Karpas-422 (cell line): ENCODE results near the gene CARS2. TPM values are rescaled to one million over a fixed set of nuclear protein-coding genes. Genes with fewer than 3 reads are reported as not detected.

Experiments
- DNase-seq: peaks from one replicate; pipeline ENCODE4 v3.0.0-alpha.2; 2015
- H2AFZ ChIP-seq: fragments of 200-600 bp; sonication (generic); 2 replicates; pipeline ENCODE4 v1.6.1; 2014; ENCODE audit warnings: antibody characterized with exemption, low read length, mixed read lengths
- H3K27ac ChIP-seq: fragments of 200-600 bp; sonication (generic); 2 replicates; pipeline ENCODE4 v1.5.1; 2014; ENCODE audit warnings: mild to moderate bottlenecking, low read length, moderate library complexity
- H3K27me3 ChIP-seq: fragments of 200-600 bp; sonication (generic); 2 replicates; pipeline ENCODE4 v1.6.1; 2014; ENCODE audit warnings: low read length, mixed read lengths
- H3K36me3 ChIP-seq: fragments of 200-600 bp; sonication (generic); 2 replicates; pipeline ENCODE4 v1.6.1; 2014; ENCODE audit warnings: low read length, mixed read lengths; ENCODE audit not compliant: insufficient read depth
- H3K4me1 ChIP-seq: fragments of 200-600 bp; sonication (generic); 2 replicates; pipeline ENCODE4 v1.6.1; 2014; ENCODE audit warnings: mild to moderate bottlenecking, low read length, mixed read lengths
- H3K4me2 ChIP-seq: fragments of 200-600 bp; sonication (generic); 2 replicates; pipeline ENCODE4 v1.6.1; 2014; ENCODE audit warnings: low read length, low read depth, mild to moderate bottlenecking; ENCODE audit not compliant: poor library complexity, severe bottlenecking
- H3K4me3 ChIP-seq: fragments of 200-600 bp; sonication (generic); 2 replicates; pipeline ENCODE4 v1.5.1; 2014; ENCODE audit warnings: mild to moderate bottlenecking, antibody characterized with exemption, low read length, mixed read lengths
- H3K79me2 ChIP-seq: fragments of 200-600 bp; sonication (generic); 2 replicates; pipeline ENCODE4 v1.6.1; 2014; ENCODE audit warnings: mild to moderate bottlenecking, low read length, mixed read lengths
- H3K9ac ChIP-seq: fragments of 200-600 bp; sonication (generic); 2 replicates; pipeline ENCODE4 v1.6.0; 2014; ENCODE audit warnings: low read length
- H3K9me2 ChIP-seq: fragments of 200-600 bp; sonication (generic), shearing (Covaris generic); replicated peaks from 2 replicates; pipeline ENCODE4 v1.6.0; 2014; ENCODE audit warnings: mild to moderate bottlenecking, low read length, moderate library complexity; ENCODE audit not compliant: insufficient read depth
- H3K9me3 ChIP-seq: fragments of 300-700, 200-600 bp; sonication (generic); 2 replicates; pipeline ENCODE4 v1.6.1; 2014; ENCODE audit warnings: low read length, mixed read lengths
- H4K20me1 ChIP-seq: fragments of 200-600 bp; sonication (generic); 2 replicates; pipeline ENCODE4 v1.6.1; 2014; ENCODE audit warnings: mild to moderate bottlenecking, antibody characterized with exemption, low read length, low read depth; ENCODE audit not compliant: insufficient read depth
- total RNA-seq: library from RNA; depleted of rRNA; stranded (reverse); fragments of >200 nt; shearing (Covaris generic); gene quantifications from 2 replicates; pipeline ENCODE4 v1.2.3, GENCODE V29; 2014; ENCODE audit warnings: low replicate concordance

Gene CARS2
- total RNA-seq, 1 experiment from 2014 or later = 48.2 TPM

- Histone ChIP-seq H3K79me2 (no peaks in the 10 kb centered on the region), H3K9ac (no peak overlapping the region), H4K20me1 (no peaks in the 10 kb centered on the region), H3K4me2 (no peak overlapping the region), H3K4me1 (no peaks in the 10 kb centered on the region), H2AFZ (no peak overlapping the region), H3K27me3 (no peaks in the 10 kb centered on the region), H3K36me3 (peaks cover 10% of the 10 kb centered on the region; the same call in 1 of the 2 replicates), H3K27ac (no peak overlapping the region), H3K4me3 (no peak overlapping the region), H3K9me2 (no peaks in the 10 kb centered on the region), H3K9me3 (no peaks in the 10 kb centered on the region)
- no peak for DNase-seq
These were observed 22.0 kb downstream of the CARS2 start for GRCh38 chr13:110683921-110684320.

GRCh38 chr13:110683203-110683883 is 22.6 kb downstream of the CARS2 start:
- H3K4me1 ChIP-seq = no peaks in the 10 kb centered on the region
- peaks cover 10% of the 10 kb centered on the region; the same call in 1 of the 2 replicates for H3K36me3 ChIP-seq
- no peaks in the 10 kb centered on the region for H3K9me3 ChIP-seq
- no peaks in the 10 kb centered on the region for H3K27me3 ChIP-seq
- no peaks in the 10 kb centered on the region for H3K9me2 ChIP-seq
- H4K20me1 ChIP-seq = no peaks in the 10 kb centered on the region
- no peak overlapping the region for H3K9ac ChIP-seq
- H3K27ac ChIP-seq = no peak overlapping the region
- peak; percentile 72 for DNase-seq
- no peak overlapping the region for H2AFZ ChIP-seq
- H3K4me3 ChIP-seq = no peak overlapping the region
- H3K79me2 ChIP-seq = no peaks in the 10 kb centered on the region
- H3K4me2 ChIP-seq = no peak overlapping the region

- Histone ChIP-seq H4K20me1 (no peaks in the 10 kb centered on the region), H3K27ac (no peak overlapping the region), H3K9me3 (no peaks in the 10 kb centered on the region), H3K9me2 (no peaks in the 10 kb centered on the region), H3K9ac (no peak overlapping the region), H3K4me2 (no peak overlapping the region), H3K79me2 (no peaks in the 10 kb centered on the region), H2AFZ (no peak overlapping the region), H3K4me1 (peaks cover 5% of the 10 kb centered on the region), H3K4me3 (no peak overlapping the region), H3K36me3 (peaks cover 10% of the 10 kb centered on the region; the same call in 1 of the 2 replicates), H3K27me3 (no peaks in the 10 kb centered on the region)
- DNase-seq = no peak
These were observed 23.2 kb downstream of the CARS2 start for GRCh38 chr13:110682746-110683145.

GRCh38 chr13:110681868-110682550 is 23.9 kb downstream of the CARS2 start:
- no peak for DNase-seq
- H3K9ac ChIP-seq = no peak overlapping the region

GRCh38 chr13:110680852-110681251 is 25.1 kb downstream of the CARS2 start:
- Histone ChIP-seq H3K27ac (no peak overlapping the region), H4K20me1 (no peaks in the 10 kb centered on the region), H3K9me3 (no peaks in the 10 kb centered on the region), H3K27me3 (no peaks in the 10 kb centered on the region), H3K4me1 (peaks cover 23% of the 10 kb centered on the region), H3K9me2 (no peaks in the 10 kb centered on the region), H3K4me2 (no peak overlapping the region), H3K9ac (no peak overlapping the region), H3K4me3 (no peak overlapping the region), H2AFZ (no peak overlapping the region), H3K79me2 (no peaks in the 10 kb centered on the region), H3K36me3 (peaks cover 10% of the 10 kb centered on the region; the same call in 1 of the 2 replicates)
- DNase-seq = peak; percentile 79

More at GRCh38 chr13:110681868-110682550, 23.9 kb downstream of the CARS2 start:
- peaks cover 11% of the 10 kb centered on the region for H3K4me1 ChIP-seq
- H3K4me2 ChIP-seq = no peak overlapping the region
- H3K27ac ChIP-seq = no peak overlapping the region
- no peaks in the 10 kb centered on the region for H3K9me3 ChIP-seq
- H3K79me2 ChIP-seq = no peaks in the 10 kb centered on the region
- H3K36me3 ChIP-seq = peaks cover 10% of the 10 kb centered on the region; the same call in 1 of the 2 replicates
- H2AFZ ChIP-seq = no peak overlapping the region
- no peaks in the 10 kb centered on the region for H3K27me3 ChIP-seq
- no peaks in the 10 kb centered on the region for H3K9me2 ChIP-seq
- H4K20me1 ChIP-seq = no peaks in the 10 kb centered on the region
- H3K4me3 ChIP-seq = no peak overlapping the region

- no peaks in the 10 kb centered on the region for H4K20me1 ChIP-seq
- H3K79me2 ChIP-seq = peaks cover 4% of the 10 kb centered on the region; the same call in 1 of the 2 replicates
- H3K4me1 ChIP-seq = peaks cover 28% of the 10 kb centered on the region
- no peak for DNase-seq
- peaks cover 8% of the 10 kb centered on the region; the same call in 1 of the 2 replicates for H3K36me3 ChIP-seq
- no peaks in the 10 kb centered on the region for H3K9me3 ChIP-seq
- H2AFZ ChIP-seq = no peak overlapping the region
- no peaks in the 10 kb centered on the region for H3K27me3 ChIP-seq
- H3K4me2 ChIP-seq = no peak overlapping the region
- H3K9ac ChIP-seq = no peak overlapping the region
- H3K27ac ChIP-seq = peak overlapping the region; percentile 98; the same call in 1 of the 2 replicates
- H3K9me2 ChIP-seq = no peaks in the 10 kb centered on the region
- no peak overlapping the region for H3K4me3 ChIP-seq
These were observed 28.0 kb downstream of the CARS2 start for GRCh38 chr13:110677731-110678545.

- peak; percentile 76 for DNase-seq
- H3K4me3 ChIP-seq = peak overlapping the region; percentile 57
- H3K27me3 ChIP-seq = no peaks in the 10 kb centered on the region
- H2AFZ ChIP-seq = no peak overlapping the region
- peak overlapping the region; percentile 98 for H3K27ac ChIP-seq
- peaks cover 28% of the 10 kb centered on the region for H3K4me1 ChIP-seq
- H3K79me2 ChIP-seq = peaks cover 4% of the 10 kb centered on the region; the same call in 1 of the 2 replicates
- no peaks in the 10 kb centered on the region for H3K9me3 ChIP-seq
- peak overlapping the region; percentile 82 for H3K4me2 ChIP-seq
- H3K36me3 ChIP-seq = no peaks in the 10 kb centered on the region; the same call in 1 of the 2 replicates
- no peaks in the 10 kb centered on the region for H3K9me2 ChIP-seq
- H4K20me1 ChIP-seq = no peaks in the 10 kb centered on the region
- peak overlapping the region; percentile 71 for H3K9ac ChIP-seq
These were observed 29.0 kb downstream of the CARS2 start for GRCh38 chr13:110676595-110677587.
